ENCODE results near the gene LRRC4C. TPM values are rescaled to one million over a fixed set of nuclear protein-coding genes. Genes with fewer than 3 reads are reported as not detected.

The LRRC4C gene
- total and polyA plus RNA-seq, 2 donors (not counting 3 experiments of a cell fraction or from before 2014, with no cell fraction given) = not detected

- H2AFZ ChIP-seq (ENCODE audit: low read depth, low read length) = no peak overlapping the region
- CTCF ChIA-PET = no interaction called here
These were observed 44.5 kb downstream of the LRRC4C start for GRCh38 chr11:41414771-41415440.

GRCh38 chr11:41413843-41414242 lies 45.6 kb downstream of the LRRC4C start:
- Histone ChIP-seq H3K36me3 (ENCODE audit: control insufficient read depth in 2 of 2, extremely low read depth in 1 of 2, insufficient read depth in 2 of 2, low read length in 2 of 2) (no peaks in the 10 kb centered on the region), H4K20me1 (replicated peaks; ENCODE audit: control insufficient read depth, extremely low read depth, insufficient read depth, low read length) (no peaks in the 10 kb centered on the region), H3K27ac (ENCODE audit: insufficient read depth, low read depth, low read length) (no peak overlapping the region), H2AFZ (ENCODE audit: low read depth, low read length) (no peak overlapping the region), H3K79me2 (ENCODE audit: control insufficient read depth, insufficient read depth, low read length) (no peaks in the 10 kb centered on the region), H3K27me3 (ENCODE audit: control insufficient read depth in 2 of 2, insufficient read depth in 2 of 2, low read length in 2 of 2) (no peaks in the 10 kb centered on the region), H3K4me1 (ENCODE audit: control insufficient read depth, extremely low read depth, insufficient read depth, low read length) (no peaks in the 10 kb centered on the region), H3K9me1 (replicated peaks; ENCODE audit: control insufficient read depth, extremely low read depth, insufficient read depth, low read length) (no peaks in the 10 kb centered on the region), H3K9me3 (replicated peaks; ENCODE audit: control insufficient read depth, insufficient read depth, low read length) (peaks cover 1% of the 10 kb centered on the region), H3K9ac (replicated peaks; ENCODE audit: extremely low read depth, insufficient read depth, low read length) (no peak overlapping the region), H3K4me3 (replicated peaks in 1 of 3; ENCODE audit: insufficient read depth in 1 of 3, low read depth in 1 of 3, low read length in 3 of 3) (no peak overlapping the region), H3K4me2 (ENCODE audit: insufficient read depth, low read length) (no peak overlapping the region)
- dilution Hi-C loops (cut with MboI; ENCODE audit: extremely low pct_ligation_motif_present, low sequenced_read_pairs) = no loop called here
- FAIRE-seq (no peak), DNase-seq (ENCODE audit: low read depth, low spot score) (no peak)
- no peak for TF ChIP-seq GATA2 (IDR thresholded peaks at IDR 0.05; ENCODE audit: insufficient read depth, insufficient read length, low read depth, low read length)
- no peak for TF ChIP-seq EZH2 (IDR thresholded peaks at IDR 0.05; ENCODE audit: borderline replicate concordance, low read depth, low read length, severe bottlenecking)
- no peak for TF ChIP-seq FOS (IDR thresholded peaks at IDR 0.05; ENCODE audit: borderline replicate concordance, insufficient read depth, low read length)
- TF ChIP-seq POLR2A (IDR thresholded peaks at IDR 0.05; ENCODE audit: low read depth, low read length) = no peak
- no peak for TF ChIP-seq JUN (IDR thresholded peaks at IDR 0.05; ENCODE audit: borderline replicate concordance, insufficient read depth, insufficient read length, low read depth)
- no peak for TF ChIP-seq MYC (IDR thresholded peaks at IDR 0.05; ENCODE audit: low read depth, low read length)
- TF ChIP-seq CTCF (IDR thresholded peaks at IDR 0.05; ENCODE audit: extremely low read depth in 1 of 2, insufficient read depth in 1 of 2, low read depth in 1 of 2, low read length in 2 of 2) = no peak
- CTCF ChIA-PET = no interaction called here
- intact Hi-C loops (cut with micrococcal nuclease) = no loop called here
- no TSS peak for BruUV-seq (replicated peaks)
- POLR2A ChIA-PET = no interaction called here

More at GRCh38 chr11:41414771-41415440, 44.5 kb downstream of the LRRC4C start:
- no TSS peak for BruUV-seq (replicated peaks)
- Histone ChIP-seq H3K9me1 (replicated peaks; ENCODE audit: control insufficient read depth, extremely low read depth, insufficient read depth, low read length) (no peaks in the 10 kb centered on the region), H4K20me1 (replicated peaks; ENCODE audit: control insufficient read depth, extremely low read depth, insufficient read depth, low read length) (no peaks in the 10 kb centered on the region), H3K36me3 (ENCODE audit: control insufficient read depth in 2 of 2, extremely low read depth in 1 of 2, insufficient read depth in 2 of 2, low read length in 2 of 2) (no peaks in the 10 kb centered on the region), H3K9ac (replicated peaks; ENCODE audit: extremely low read depth, insufficient read depth, low read length) (no peak overlapping the region), H3K9me3 (replicated peaks; ENCODE audit: control insufficient read depth, insufficient read depth, low read length) (no peaks in the 10 kb centered on the region), H3K79me2 (ENCODE audit: control insufficient read depth, insufficient read depth, low read length) (no peaks in the 10 kb centered on the region), H3K27ac (ENCODE audit: insufficient read depth, low read depth, low read length) (no peak overlapping the region), H3K4me1 (ENCODE audit: control insufficient read depth, extremely low read depth, insufficient read depth, low read length) (no peaks in the 10 kb centered on the region), H3K27me3 (ENCODE audit: control insufficient read depth in 2 of 2, insufficient read depth in 2 of 2, low read length in 2 of 2) (no peaks in the 10 kb centered on the region), H3K4me3 (replicated peaks in 1 of 3; ENCODE audit: insufficient read depth in 1 of 3, low read depth in 1 of 3, low read length in 3 of 3) (no peak overlapping the region), H3K4me2 (ENCODE audit: insufficient read depth, low read length) (no peak overlapping the region)
- dilution Hi-C loops (cut with MboI; ENCODE audit: extremely low pct_ligation_motif_present, low sequenced_read_pairs) (no loop called here), intact Hi-C loops (cut with micrococcal nuclease) (no loop called here)
- FAIRE-seq (no peak), DNase-seq (ENCODE audit: low read depth, low spot score) (no peak)
- POLR2A ChIA-PET = no interaction called here
- TF ChIP-seq JUN (IDR thresholded peaks at IDR 0.05; ENCODE audit: borderline replicate concordance, insufficient read depth, insufficient read length, low read depth) = no peak
- TF ChIP-seq POLR2A (IDR thresholded peaks at IDR 0.05; ENCODE audit: low read depth, low read length) = no peak

Measured in endothelial cell of umbilical vein (primary cell).